Measurements from ENCODE around the gene ABITRAM. TPM values are rescaled to one million over a fixed set of nuclear protein-coding genes. Genes with fewer than 3 reads are reported as not detected.

ABITRAM gene
- total and polyA plus RNA-seq, 2 of the 13 experiments (the other 11 are each of a cell fraction or from before 2014, with no cell fraction given), result 10.2 to 21.6 TPM

GRCh38 chr9:108885643-108886348 is 48.4 kb upstream of the ABITRAM start (continued):
- TF ChIP-seq ARID4A (CRISPR knock-in tag; IDR thresholded peaks at IDR 0.05; ENCODE audit: borderline replicate concordance) (peak; percentile 70; the same call in 1 of the 2 replicates), DMAP1 (CRISPR knock-in tag; IDR thresholded peaks at IDR 0.05) (peak; percentile 79), MAFF (IDR thresholded peaks at IDR 0.05; ENCODE audit: low read depth, low read length) (no peak; the same call in 1 of the 2 replicates), NR2C2 (CRISPR knock-in tag; IDR thresholded peaks at IDR 0.05; ENCODE audit: borderline replicate concordance) (peak; percentile 65; the same call in 1 of the 2 replicates), CBX5 (CRISPR knock-in tag; IDR thresholded peaks at IDR 0.05; ENCODE audit: borderline replicate concordance) (peak; percentile 94; the same call in 1 of the 2 replicates), ZSCAN25 (CRISPR knock-in tag; IDR thresholded peaks at IDR 0.05) (peak; percentile 82), ZNF615 (CRISPR knock-in tag; IDR thresholded peaks at IDR 0.05; ENCODE audit: borderline replicate concordance) (0 out of 2 replicates have a peak, but pooled peaks have one; percentile 63), ATF7 (IDR thresholded peaks at IDR 0.05) (peak; percentile 79), ATF7 (CRISPR knock-in tag; IDR thresholded peaks at IDR 0.05) (peak; percentile 83), HMGXB4 (CRISPR knock-in tag; IDR thresholded peaks at IDR 0.05; ENCODE audit: borderline replicate concordance in 1 of 2, low read depth in 1 of 2) (peak in 1 of 2 experiments; percentile 75; a peak in 2 of 4 replicates), ZBTB40 (IDR thresholded peaks at IDR 0.05) (no peak), ZBTB40 (CRISPR knock-in tag; IDR thresholded peaks at IDR 0.05) (peak; percentile 85; the same call in 1 of the 2 replicates), KLF12 (CRISPR knock-in tag; IDR thresholded peaks at IDR 0.05; ENCODE audit: borderline replicate concordance) (no peak)
